Neural cell (in vitro differentiated cells): ENCODE data around the gene FGF14.

Experiments
- CTCF ChIP-seq: fragments of 450-650 bp; IDR thresholded peaks from 2 replicates; pipeline ENCODE4 v1.5.1; 2014; ENCODE audit warnings: antibody characterized with exemption, mild to moderate bottlenecking, moderate library complexity; ENCODE audit not compliant: poor library complexity, severe bottlenecking
- EP300 ChIP-seq: fragments of 450-650 bp; conservative IDR thresholded peaks from 2 replicates; pipeline ENCODE4 v1.6.1; 2014; ENCODE audit warnings: antibody characterized with exemption, mild to moderate bottlenecking, moderate library complexity; ENCODE audit not compliant: poor library complexity, severe bottlenecking
- EZH2 ChIP-seq: fragments of 200-600, 300-800 bp; shearing (Covaris generic), sonication (generic); IDR thresholded peaks from 2 replicates; pipeline ENCODE4 v1.6.1; 2014; ENCODE audit warnings: antibody characterized with exemption, low read length, borderline replicate concordance, mild to moderate bottlenecking; ENCODE audit not compliant: insufficient read depth, poor library complexity, severe bottlenecking
- POLR2AphosphoS5 ChIP-seq: IDR thresholded peaks from 2 replicates; pipeline ENCODE4 v1.6.1; 2012
- RAD21 ChIP-seq: fragments of 450-650 bp; conservative IDR thresholded peaks from 2 replicates; pipeline ENCODE4 v1.6.1; 2014; ENCODE audit warnings: antibody characterized with exemption, mild to moderate bottlenecking, moderate library complexity
- REST ChIP-seq: IDR thresholded peaks from 2 replicates; pipeline ENCODE4 v1.6.1; 2012; ENCODE audit warnings: borderline replicate concordance
- SMC3 ChIP-seq: fragments of 450-650 bp; conservative IDR thresholded peaks from 2 replicates; pipeline ENCODE4 v1.6.1; 2014; ENCODE audit warnings: antibody characterized with exemption, mild to moderate bottlenecking, moderate library complexity; ENCODE audit not compliant: poor library complexity
- TAF1 ChIP-seq: IDR thresholded peaks from 2 replicates; pipeline ENCODE4 v1.6.1; 2012; ENCODE audit warnings: low read depth

- no peak for TF ChIP-seq CTCF
- peak; percentile 95 for TF ChIP-seq POLR2AphosphoS5
- TF ChIP-seq RAD21 = peak; percentile 10
- TF ChIP-seq EP300 = peak; percentile 94
- no peak for TF ChIP-seq REST
- TF ChIP-seq SMC3 = no peak
- no peak for TF ChIP-seq TAF1
- TF ChIP-seq EZH2 = no peak
Observed at GRCh38 chr13:101714195-101714594, 687.7 kb downstream of the FGF14 start.
